HEK293T (cell line): ENCODE measurements around the gene RBBP8.
A peak's percentile ranks its signal among the peaks of the same experiment; 100 is the strongest.

Experiments
- BHLHE40 ChIP-seq: fragments of 450-650 bp; IDR thresholded peaks from 2 replicates; pipeline ENCODE4 v1.6.1; 2016; ENCODE audit warnings: mild to moderate bottlenecking, moderate library complexity, borderline replicate concordance
- FOXK2 ChIP-seq: fragments of 450-650 bp; IDR thresholded peaks from 2 replicates; pipeline ENCODE4 v1.6.1; 2016; ENCODE audit warnings: mild to moderate bottlenecking
- TARDBP ChIP-seq: fragments of 450-650 bp; IDR thresholded peaks from 2 replicates; pipeline ENCODE4 v1.6.1; 2016
- TF ChIP-seq, protein P1 (sequence below): fragments of 450-650 bp; IDR thresholded peaks from 2 replicates; pipeline ENCODE4 v1.6.1; 2016

DNA sequence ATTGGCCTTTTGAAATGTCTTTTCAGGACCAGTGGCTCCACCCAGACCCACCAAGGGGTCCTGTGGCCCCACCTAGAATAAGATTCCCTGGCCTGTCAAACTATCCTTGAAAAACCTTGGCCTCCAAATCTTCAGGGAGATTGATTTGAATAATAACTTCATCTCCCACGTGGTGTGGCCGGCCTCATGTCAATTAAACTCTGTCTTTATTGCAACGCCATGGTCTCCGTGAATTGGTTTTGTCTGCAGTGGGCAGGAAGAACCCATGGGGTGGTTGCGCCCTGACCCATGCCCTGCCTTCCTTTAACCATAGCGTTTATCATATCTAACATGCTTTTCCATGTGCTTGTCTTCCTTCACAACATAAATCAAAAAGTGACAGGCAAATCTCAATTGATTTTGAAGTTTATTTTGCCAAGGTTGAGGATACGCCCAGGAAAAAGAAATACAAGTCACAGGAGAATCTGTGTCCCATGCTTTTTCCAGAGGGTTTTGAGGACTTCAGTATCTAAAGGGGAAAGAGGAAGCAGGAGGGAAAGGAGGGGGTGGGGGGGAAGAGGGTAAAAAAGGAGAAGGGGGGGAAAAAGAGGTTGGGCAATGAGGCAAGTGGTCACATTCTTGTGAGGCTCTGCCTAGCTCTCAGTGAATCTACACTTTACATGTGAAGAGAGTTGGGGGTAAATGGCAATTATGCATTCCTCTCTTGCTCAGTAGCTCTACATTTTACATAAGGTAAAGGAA, 135.6 kb downstream of the RBBP8 start:
- TF ChIP-seq FOXK2 (no peak), BHLHE40 (no peak), TARDBP (no peak)
- TF ChIP-seq, protein P1, sequence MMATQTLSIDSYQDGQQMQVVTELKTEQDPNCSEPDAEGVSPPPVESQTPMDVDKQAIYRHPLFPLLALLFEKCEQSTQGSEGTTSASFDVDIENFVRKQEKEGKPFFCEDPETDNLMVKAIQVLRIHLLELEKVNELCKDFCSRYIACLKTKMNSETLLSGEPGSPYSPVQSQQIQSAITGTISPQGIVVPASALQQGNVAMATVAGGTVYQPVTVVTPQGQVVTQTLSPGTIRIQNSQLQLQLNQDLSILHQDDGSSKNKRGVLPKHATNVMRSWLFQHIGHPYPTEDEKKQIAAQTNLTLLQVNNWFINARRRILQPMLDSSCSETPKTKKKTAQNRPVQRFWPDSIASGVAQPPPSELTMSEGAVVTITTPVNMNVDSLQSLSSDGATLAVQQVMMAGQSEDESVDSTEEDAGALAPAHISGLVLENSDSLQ: peak; percentile 82
